ENCODE data around the gene R3HCC1L. TPM values are rescaled to one million over a fixed set of nuclear protein-coding genes. Genes with fewer than 3 reads are reported as not detected.
"Not testable (repeated sequence)": the region's sequence is repeated elsewhere in the genome, so short reads cannot be mapped to it uniquely, and the experiment has no call there.

R3HCC1L gene
- total and polyA plus RNA-seq, 2 of the 4 experiments (the other 2 are of a cell fraction) = 8.3 to 14.7 TPM

DNA sequence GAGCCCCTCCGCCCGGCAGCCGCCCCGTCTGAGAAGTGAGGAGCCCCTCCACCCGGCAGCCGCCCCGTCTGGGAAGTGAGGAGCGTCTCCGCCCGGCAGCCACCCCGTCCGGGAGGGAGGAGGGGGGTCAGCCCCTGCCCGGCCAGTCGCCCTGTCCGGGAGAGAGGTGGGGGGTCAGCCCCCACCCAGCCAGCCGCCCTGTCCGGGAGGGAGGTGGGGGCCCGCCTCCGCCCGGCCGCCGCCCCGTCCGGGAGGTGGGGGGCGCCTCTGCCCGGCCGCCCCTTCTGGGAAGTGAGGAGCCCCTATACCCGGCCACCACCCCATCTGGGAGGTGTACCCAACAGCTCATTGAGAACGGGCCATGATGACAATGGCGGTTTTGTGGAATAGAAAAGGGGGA lies 18.3 kb downstream of the R3HCC1L start:
- dilution Hi-C loops (cut with HindIII; ENCODE audit: low sequenced_read_pairs, unreplicated experiment) = not testable (repeated sequence)
- WGBS, 2 experiments (ENCODE audit: extremely low coverage in 2 of 2, insufficient read length in 1 of 2) = no CpG with 5 or more reads among the region's 30 CpGs

More for the DNA sequence above, 18.3 kb downstream of the R3HCC1L start:
- H2BK120ac ChIP-seq (ENCODE audit: low read depth, low read length); H3K4me2 ChIP-seq (ENCODE audit: low read depth, low read length); H3K23ac ChIP-seq (ENCODE audit: low read depth, low read length); ATAC-seq (ENCODE audit: low read depth); H3K14ac ChIP-seq (replicated peaks; ENCODE audit: low read depth, low read length); H3K9ac ChIP-seq (ENCODE audit: low read depth, low read length); H4K91ac ChIP-seq (ENCODE audit: insufficient read depth, low read depth, low read length); H2BK20ac ChIP-seq (ENCODE audit: low read depth, low read length); H3K4me1 ChIP-seq (ENCODE audit: control insufficient read depth, insufficient read depth, low read length); H2AK9ac ChIP-seq (replicated peaks; ENCODE audit: low read depth, low read length, poor library complexity); CTCF ChIA-PET; BruUV-seq (replicated peaks); H3K56ac ChIP-seq (ENCODE audit: extremely low read depth, insufficient read depth, low read length); in situ Hi-C loops (cut with MboI; ENCODE audit: low sequenced_read_pairs); DNase-seq; H3K4me3 ChIP-seq (ENCODE audit: insufficient read depth, low read depth, low read length); H3K36me3 ChIP-seq (ENCODE audit: control insufficient read depth, insufficient read depth, low read length); H3K9me3 ChIP-seq (ENCODE audit: control insufficient read depth, insufficient read depth, low read length); H4K5ac ChIP-seq (ENCODE audit: low read depth, low read length); H4K8ac ChIP-seq (ENCODE audit: low read depth in 2 of 2, low read length in 2 of 2); H3K4ac ChIP-seq (ENCODE audit: low read depth, low read length); H2AFZ ChIP-seq (replicated peaks; ENCODE audit: low read length, poor library complexity); H3K18ac ChIP-seq (ENCODE audit: low read depth, low read length); H2BK15ac ChIP-seq (ENCODE audit: low read depth, low read length); intact Hi-C loops (cut with micrococcal nuclease); H2AK5ac ChIP-seq (ENCODE audit: low read depth, low read length); H3K27me3 ChIP-seq (ENCODE audit: control insufficient read depth, insufficient read depth, low read length); H2BK5ac ChIP-seq (ENCODE audit: low read depth, low read length, poor library complexity, severe bottlenecking): not testable (repeated sequence)
- Histone ChIP-seq H3K9me1 (ENCODE audit: insufficient read depth, low read length) (peaks cover 12% of the 10 kb centered on the region), H3K79me1 (ENCODE audit: low read depth in 1 of 2, low read length in 2 of 2) (peaks cover 22 to 41% of the 10 kb centered on the region in 2 experiments), H4K20me1 (ENCODE audit: insufficient read depth, low read length) (peaks cover 14% of the 10 kb centered on the region; the same call in 1 of the 2 replicates), H3K27ac (ENCODE audit: insufficient read depth, low read length) (peak overlapping the region; percentile 40; the same call in 1 of the 2 replicates)
- POLR2A ChIA-PET (ENCODE audit: unreplicated experiment) = interaction anchor here (0.6 kb wide), 1 partner anchor 180 kb away, joined by 4 read pairs; no protein-coding TSS in a partner anchor
